Left hindlimb (tissue), 1 donor: Measurements from ENCODE around the gene RPS6KB2.

ENCODE experiments used
- DNase-seq: peaks from one replicate; pipeline ENCODE4 v3.0.0-alpha.2; 2018

RPS6KB2 gene

GRCh38 chr11:67428052-67429001, at the start of gene RPS6KB2:
Gene RPS6KB2 (plus strand): TSS chr11:67428494. CDS start chr11:67428546, 52 bp downstream.
- DNase-seq, result peak; percentile 98

- no peak for DNase-seq
These were observed 49.8 kb upstream of the RPS6KB2 start for GRCh38 chr11:67378544-67378943.

GRCh38 chr11:67379061-67380058, 48.9 kb upstream of the RPS6KB2 start:
- DNase-seq, result no peak

GRCh38 chr11:67381244-67381972, 46.9 kb upstream of the RPS6KB2 start:
- DNase-seq, result no peak

- DNase-seq, result peak; percentile 82
These were observed 45.8 kb upstream of the RPS6KB2 start for GRCh38 chr11:67382276-67383136.

- DNase-seq, result no peak
These were observed 43.4 kb upstream of the RPS6KB2 start for GRCh38 chr11:67384851-67385366.

GRCh38 chr11:67387069-67387468, 41.2 kb upstream of the RPS6KB2 start:
- DNase-seq, result no peak

- DNase-seq, result no peak
These were observed 40.8 kb upstream of the RPS6KB2 start for GRCh38 chr11:67387518-67387917.

GRCh38 chr11:67389477-67389876, 38.8 kb upstream of the RPS6KB2 start:
- no peak for DNase-seq

GRCh38 chr11:67390947-67391303, 37.4 kb upstream of the RPS6KB2 start:
- DNase-seq, result no peak

GRCh38 chr11:67391304-67392182, 36.8 kb upstream of the RPS6KB2 start, which contains the start of gene RAD9A:
Gene RAD9A (plus strand): TSS chr11:67391986. CDS start chr11:67392045, 59 bp downstream.
- peak; percentile 95 for DNase-seq

- no peak for DNase-seq
These were observed 36.0 kb upstream of the RPS6KB2 start for GRCh38 chr11:67392183-67392715.

- no peak for DNase-seq
These were observed 34.9 kb upstream of the RPS6KB2 start for GRCh38 chr11:67393437-67393836.

- DNase-seq, result no peak
These were observed 34.3 kb upstream of the RPS6KB2 start for GRCh38 chr11:67393990-67394389.

- DNase-seq, result no peak
These were observed 32.6 kb upstream of the RPS6KB2 start for GRCh38 chr11:67395555-67396258.

GRCh38 chr11:67396259-67396581, 32.1 kb upstream of the RPS6KB2 start:
- DNase-seq, result no peak

- no peak for DNase-seq
These were observed 31.5 kb upstream of the RPS6KB2 start for GRCh38 chr11:67396587-67397389.

GRCh38 chr11:67397536-67397935, 30.8 kb upstream of the RPS6KB2 start:
- no peak for DNase-seq
